Uterus (tissue), 4 donors: ENCODE data around the gene SKI. TPM values are rescaled to one million over a fixed set of nuclear protein-coding genes. Genes with fewer than 3 reads are reported as not detected.

Source experiments
- DNase-seq, 2 donors: peaks; one replicate each; pipeline ENCODE4 v3.0.0-alpha.2; 2019 to 2020
- H3K27ac ChIP-seq, 2 donors: fragments of 200-600 bp; sonication (generic); 1 replicate in 1 of 2; 2 replicates in 1 of 2; pipeline ENCODE4 v1.5.1; 2016 to 2018
- H3K27me3 ChIP-seq, 2 donors: fragments of 200-600 bp; sonication (generic); one replicate each; pipeline ENCODE4 v1.5.1; 2018 to 2019; ENCODE audit warnings: control low read depth in 1 of 2
- H3K36me3 ChIP-seq, 2 donors: fragments of 200-600 bp; sonication (generic); one replicate each; pipeline ENCODE4 v1.5.1; 2019; ENCODE audit warnings: control low read depth in 1 of 2
- H3K4me1 ChIP-seq, 2 donors: fragments of 200-600 bp; sonication (generic); one replicate each; pipeline ENCODE4 v1.5.1; 2018 to 2019; ENCODE audit warnings: control low read depth in 1 of 2
- H3K4me3 ChIP-seq, 2 donors: fragments of 200-600 bp; sonication (generic); 1 replicate in 1 of 2; 2 replicates in 1 of 2; pipeline ENCODE4 v1.5.1; 2018 to 2019; ENCODE audit warnings: mild to moderate bottlenecking in 1 of 2
- H3K9me3 ChIP-seq, 2 donors: fragments of 200-600 bp; sonication (generic); one replicate each; pipeline ENCODE4 v1.5.1; 2019; ENCODE audit warnings: control low read depth in 1 of 2
- CTCF ChIP-seq, 4 experiments: fragments of 200-600 bp in 2 of 4; fragments of 450-650 bp in 2 of 4; sonication (generic) in 2 of 4; IDR thresholded peaks; one replicate each; pipeline ENCODE4 v1.5.1; 2016 to 2019; ENCODE audit warnings: antibody characterized with exemption in 4 of 4, mild to moderate bottlenecking in 2 of 4, moderate library complexity in 1 of 4
- POLR2A ChIP-seq, 2 donors: fragments of 450-650 bp; IDR thresholded peaks; one replicate each; pipeline ENCODE4 v1.6.1; 2016; ENCODE audit warnings: antibody characterized with exemption in 2 of 2, mild to moderate bottlenecking in 1 of 2, moderate library complexity in 1 of 2
- intact Hi-C: fragments of 100-400 bp; cut with DNase I; formaldehyde crosslinking; loops from one replicate; pipeline ENCODE4 v1.15.1; 2023; ENCODE audit warnings: low total_unique reads
- total RNA-seq, 4 donors: library from RNA; depleted of rRNA in 3 of 4; stranded (reverse); fragments of >200 nt in 3 of 4; gene quantifications; one replicate each; pipeline versions ENCODE4 v1.1.0 to v1.2.4, GENCODE V29; 2014 to 2023
- donor health status: DM: yes; HTN: yes; CAD: no.

SKI gene
- total RNA-seq, 4 donors from 2014 or later = 22.8 to 148 (median 34.9) TPM

DNA sequence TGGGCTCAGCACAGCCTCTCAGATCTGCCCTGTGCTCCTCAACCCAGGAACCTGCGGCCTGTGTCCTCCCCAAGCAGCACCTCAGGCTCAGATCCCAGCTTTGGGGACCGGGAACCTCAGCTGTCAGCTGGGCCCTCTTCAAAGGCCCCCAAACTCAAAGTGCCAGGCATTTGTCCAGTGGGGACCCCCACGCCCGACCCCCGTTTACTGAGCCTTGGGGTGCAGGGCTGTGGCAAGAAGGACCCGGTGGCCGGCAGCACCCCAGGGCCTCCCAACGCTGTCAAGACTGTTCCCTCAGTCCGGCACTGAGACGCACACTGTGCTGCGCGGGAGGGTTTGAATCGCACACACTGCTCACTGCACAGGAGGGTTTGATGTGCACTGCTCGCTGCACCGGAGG is 128.3 kb downstream of the SKI start:
- no peaks in the 10 kb centered on the region for H3K4me1 ChIP-seq
- no peak for DNase-seq
- H3K27ac ChIP-seq = no peak overlapping the region

DNA sequence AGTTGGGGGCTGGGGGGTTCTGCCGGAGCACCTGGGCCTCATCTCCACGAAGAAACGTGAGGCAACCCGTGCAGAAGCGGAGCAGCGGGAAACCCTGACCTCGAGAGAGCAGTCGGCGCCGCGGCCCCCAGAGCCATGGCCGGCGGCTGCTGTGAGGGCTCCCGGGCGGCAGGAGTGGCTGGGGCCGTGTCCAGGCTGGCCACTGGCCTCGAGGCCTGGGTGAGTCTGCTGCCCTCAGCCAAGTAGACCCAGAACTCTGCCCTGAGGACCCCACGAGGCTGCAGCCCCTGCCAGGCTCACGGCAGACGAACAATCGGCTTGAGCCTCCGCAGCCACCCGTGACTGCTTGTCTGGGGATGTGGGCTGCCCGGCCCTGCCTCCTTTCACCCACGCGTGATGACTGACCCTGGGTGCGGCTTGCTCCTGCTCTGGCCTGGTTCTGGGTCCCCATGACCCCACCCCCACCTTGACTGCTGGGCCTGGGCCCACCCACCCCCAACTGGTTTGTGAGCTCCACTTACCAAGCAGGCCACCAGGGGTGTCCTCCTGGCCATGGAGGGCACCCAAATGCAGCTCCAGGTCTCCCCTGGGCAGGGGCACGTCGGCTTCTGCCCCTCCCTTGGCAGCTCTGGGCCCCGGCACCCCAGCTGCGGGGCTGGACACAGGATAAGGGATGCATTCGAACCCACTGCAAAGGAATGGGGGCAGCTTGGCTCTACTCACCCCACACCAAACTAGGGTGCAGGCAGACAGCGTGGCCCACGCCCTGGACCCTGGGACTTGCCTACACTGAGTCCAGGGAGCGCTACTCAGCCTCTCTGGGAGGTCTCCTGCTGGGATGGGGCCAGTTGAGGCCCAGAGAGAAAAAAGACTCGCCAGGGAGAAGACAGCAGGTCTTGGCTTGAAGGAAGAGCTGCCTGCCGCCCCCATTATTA is 129.1 kb downstream of the SKI start:
- DNase-seq = no peak
- no peak overlapping the region for H3K27ac ChIP-seq
- no peak overlapping the region for H3K4me3 ChIP-seq
- intact Hi-C loops = no loop called here
- H3K36me3 ChIP-seq = no peaks in the 10 kb centered on the region
- no peak for TF ChIP-seq CTCF (IDR thresholded peaks at IDR 0.05)
- no peak for TF ChIP-seq POLR2A (IDR thresholded peaks at IDR 0.05)
- H3K4me1 ChIP-seq = no peaks in the 10 kb centered on the region
- no peaks in the 10 kb centered on the region for H3K9me3 ChIP-seq
- H3K27me3 ChIP-seq = no peaks in the 10 kb centered on the region

More for the DNA sequence above, 128.3 kb downstream of the SKI start:
- TF ChIP-seq CTCF (IDR thresholded peaks at IDR 0.05) (no peak), POLR2A (IDR thresholded peaks at IDR 0.05) (no peak)
- Histone ChIP-seq H3K36me3 (no peaks in the 10 kb centered on the region), H3K4me3 (no peak overlapping the region), H3K9me3 (no peaks in the 10 kb centered on the region), H3K27me3 (no peaks in the 10 kb centered on the region)
- intact Hi-C loops = no loop called here

DNA sequence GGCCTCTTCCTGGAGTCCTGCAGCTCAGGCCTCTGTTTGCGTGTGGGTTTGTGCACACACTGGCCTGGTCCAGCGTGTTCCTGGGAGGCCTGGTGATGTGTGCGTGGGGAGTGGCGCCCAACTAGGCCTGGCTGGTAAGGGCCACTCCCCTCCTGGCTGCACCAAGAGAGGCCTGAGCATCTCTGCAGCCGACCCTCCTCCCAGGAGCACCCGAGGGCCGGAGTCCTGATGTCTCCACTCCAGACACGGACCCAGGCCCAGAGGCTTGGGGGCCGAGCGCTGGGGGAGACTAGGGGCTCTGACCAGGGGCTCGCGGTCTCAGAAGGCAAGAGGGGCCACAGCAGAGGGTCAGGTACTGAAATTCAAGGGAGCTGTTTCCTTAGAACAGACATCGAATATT is 130.0 kb downstream of the SKI start:
- Histone ChIP-seq H3K4me1 (no peaks in the 10 kb centered on the region), H3K4me3 (no peak overlapping the region), H3K9me3 (no peaks in the 10 kb centered on the region), H3K36me3 (no peaks in the 10 kb centered on the region), H3K27ac (no peak overlapping the region), H3K27me3 (no peaks in the 10 kb centered on the region)
- TF ChIP-seq POLR2A (IDR thresholded peaks at IDR 0.05) = no peak
- no peak for TF ChIP-seq CTCF (IDR thresholded peaks at IDR 0.05)
- intact Hi-C loops = no loop called here
- no peak for DNase-seq

GRCh38 chr1:2358651-2359640 is 130.8 kb downstream of the SKI start:
- DNase-seq = no peak

More at GRCh38 chr1:2358651-2359640, 130.8 kb downstream of the SKI start:
- no peaks in the 10 kb centered on the region for H3K9me3 ChIP-seq
- H3K36me3 ChIP-seq = no peaks in the 10 kb centered on the region
- H3K27ac ChIP-seq = no peak overlapping the region
- intact Hi-C loops = no loop called here
- no peaks in the 10 kb centered on the region for H3K27me3 ChIP-seq
- H3K4me3 ChIP-seq = no peak overlapping the region
- no peaks in the 10 kb centered on the region for H3K4me1 ChIP-seq
- TF ChIP-seq CTCF (IDR thresholded peaks at IDR 0.05) = no peak
- no peak for TF ChIP-seq POLR2A (IDR thresholded peaks at IDR 0.05)

Other genes with a start within 250 kb of the SKI start
- 1 to 10 TPM in 1 of 4 donors, under 1 TPM in 1, not detected in 2; 0.64 to 1.0 TPM for gene CFAP74, start 224.5 kb upstream of the SKI start, total RNA-seq
- gene GABRD, start 209.0 kb upstream of the SKI start, total RNA-seq = under 1 TPM in 1 of 4 donors, not detected in 3; 0.83 TPM
- 1 to 10 TPM in 3 of 4 donors, under 1 TPM in 1; 0.29 to 8.8 (median 3.9) TPM for gene PRKCZ, start 177.9 kb upstream of the SKI start, total RNA-seq
- 10 to 100 TPM in 2 of 4 donors, 1 to 10 TPM in 2; 1.5 to 68.5 (median 15.4) TPM for gene FAAP20, start 33.5 kb upstream of the SKI start, total RNA-seq
- gene MORN1, start 163.2 kb downstream of the SKI start, total RNA-seq = 10 to 100 TPM in 2 of 4 donors, 1 to 10 TPM in 1, under 1 TPM in 1; 0.59 to 20.0 (median 9.5) TPM
- gene RER1, start 163.5 kb downstream of the SKI start, total RNA-seq = 100 to 1,000 TPM in 1 of 4 donors, 10 to 100 TPM in 3; 34.1 to 105 (median 57.3) TPM
- gene PEX10, start 184.2 kb downstream of the SKI start, total RNA-seq = 10 to 100 TPM in 3 of 4 donors, under 1 TPM in 1; 0.77 to 23.6 (median 13.2) TPM
- 1 to 10 TPM in 1 of 4 donors, under 1 TPM in 1, not detected in 2; 0.21 to 3.0 TPM for gene PLCH2, start 248.0 kb downstream of the SKI start, total RNA-seq